DMS 273 (cell line): Measurements from ENCODE around the gene PRMT3.
"Not testable (repeated sequence)": the region's sequence is repeated elsewhere in the genome, so short reads cannot be mapped to it uniquely, and the experiment has no call there.

Experiments
- DNase-seq: peaks from one replicate; lab custom pipeline; 2025; ENCODE audit not compliant: unreplicated experiment; lab: John Stamatoyannopoulos, UW

PRMT3 gene

GRCh38 chr11:20453657-20454316, 66.3 kb downstream of the PRMT3 start:
- DNase-seq = no peak

- no peak for DNase-seq
These were observed 69.7 kb downstream of the PRMT3 start for GRCh38 chr11:20457001-20457799.

GRCh38 chr11:20457934-20458680, 70.6 kb downstream of the PRMT3 start:
- peak; percentile 24 for DNase-seq

- DNase-seq = peak; percentile 77
These were observed 71.6 kb downstream of the PRMT3 start for GRCh38 chr11:20458905-20459632.

GRCh38 chr11:20459865-20460264, 72.3 kb downstream of the PRMT3 start:
- DNase-seq = peak; percentile 19

GRCh38 chr11:20464518-20464917, 77.0 kb downstream of the PRMT3 start:
- DNase-seq = no peak

GRCh38 chr11:20467487-20468185, 80.1 kb downstream of the PRMT3 start:
- DNase-seq = no peak

- DNase-seq = no peak
These were observed 82.8 kb downstream of the PRMT3 start for GRCh38 chr11:20470348-20470747.

- DNase-seq = not testable (repeated sequence)
These were observed 84.4 kb downstream of the PRMT3 start for GRCh38 chr11:20471929-20472328.

- DNase-seq = peak; percentile 77
These were observed 86.8 kb downstream of the PRMT3 start for GRCh38 chr11:20474176-20474881.

- no peak for DNase-seq
These were observed 87.5 kb downstream of the PRMT3 start for GRCh38 chr11:20474882-20475517.

GRCh38 chr11:20477418-20478090, 90.0 kb downstream of the PRMT3 start:
- no peak for DNase-seq

GRCh38 chr11:20479513-20479912, 92.0 kb downstream of the PRMT3 start:
- DNase-seq = no peak

GRCh38 chr11:20483931-20484330, 96.4 kb downstream of the PRMT3 start:
- no peak for DNase-seq

GRCh38 chr11:20484416-20484815, 96.9 kb downstream of the PRMT3 start:
- not testable (repeated sequence) for DNase-seq

GRCh38 chr11:20488352-20488751, 100.8 kb downstream of the PRMT3 start:
- DNase-seq = peak; percentile 64

GRCh38 chr11:20489948-20490347, 102.4 kb downstream of the PRMT3 start:
- no peak for DNase-seq

- DNase-seq = no peak
These were observed 105.8 kb downstream of the PRMT3 start for GRCh38 chr11:20493340-20493739.
